D721Med (cell line): ENCODE results near the gene EBLN1.
"Not testable (repeated sequence)": the region's sequence is repeated elsewhere in the genome, so short reads cannot be mapped to it uniquely, and the experiment has no call there.

Experiments used
- DNase-seq: peaks from one replicate; pipeline ENCODE4 v3.0.0; 2011; ENCODE audit warnings: low spot score; ENCODE audit not compliant: insufficient read length
- FAIRE-seq: peaks from 2 replicates; lab custom pipeline; 2011; peaks lifted over from hg19 to GRCh38; lab: Jason Lieb, UNC
- TF ChIP-seq, protein P1 (sequence below): IDR thresholded peaks from 2 replicates; pipeline ENCODE4 v1.5.1; 2012; ENCODE audit warnings: mild to moderate bottlenecking, control low read depth; ENCODE audit not compliant: insufficient read depth; ENCODE audit errors: missing control alignments

EBLN1 gene

DNA sequence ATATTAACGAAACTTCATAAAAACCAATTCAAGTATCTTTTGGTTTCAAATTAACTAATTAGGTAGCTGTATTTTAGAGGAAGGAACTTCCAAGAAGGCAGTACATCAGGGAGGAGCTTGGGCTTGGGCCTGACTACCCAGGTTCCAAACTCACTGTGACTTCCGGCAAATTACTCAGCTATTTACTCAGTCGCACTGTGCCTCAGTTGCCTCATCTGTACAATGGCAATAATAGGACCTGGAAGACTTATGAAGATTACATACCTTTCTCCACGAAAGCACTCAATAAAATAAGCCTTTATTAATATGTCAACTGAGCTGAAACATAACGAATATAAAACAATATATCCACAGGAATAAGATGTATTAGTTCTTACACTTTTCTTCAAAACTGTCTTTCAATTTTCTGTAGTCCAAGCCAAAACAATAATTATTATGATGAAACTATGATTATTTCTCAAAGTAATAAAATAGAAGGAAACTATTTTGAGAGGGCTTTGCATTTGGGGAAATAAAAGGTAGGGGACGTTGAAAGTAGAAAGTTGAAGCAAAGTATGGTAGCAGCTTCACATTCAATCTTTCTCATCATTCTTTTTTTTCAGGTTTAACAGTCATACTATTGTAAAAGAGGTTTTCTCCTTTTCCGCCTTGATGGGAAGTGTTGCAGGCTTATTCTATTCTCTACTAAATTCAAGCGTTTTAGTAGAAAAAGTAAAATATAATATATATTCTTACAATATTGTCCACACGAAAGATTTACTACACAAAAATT is 10.5 kb upstream of the EBLN1 start:
- FAIRE-seq = no peak
- no peak for DNase-seq
- TF ChIP-seq, protein P1, sequence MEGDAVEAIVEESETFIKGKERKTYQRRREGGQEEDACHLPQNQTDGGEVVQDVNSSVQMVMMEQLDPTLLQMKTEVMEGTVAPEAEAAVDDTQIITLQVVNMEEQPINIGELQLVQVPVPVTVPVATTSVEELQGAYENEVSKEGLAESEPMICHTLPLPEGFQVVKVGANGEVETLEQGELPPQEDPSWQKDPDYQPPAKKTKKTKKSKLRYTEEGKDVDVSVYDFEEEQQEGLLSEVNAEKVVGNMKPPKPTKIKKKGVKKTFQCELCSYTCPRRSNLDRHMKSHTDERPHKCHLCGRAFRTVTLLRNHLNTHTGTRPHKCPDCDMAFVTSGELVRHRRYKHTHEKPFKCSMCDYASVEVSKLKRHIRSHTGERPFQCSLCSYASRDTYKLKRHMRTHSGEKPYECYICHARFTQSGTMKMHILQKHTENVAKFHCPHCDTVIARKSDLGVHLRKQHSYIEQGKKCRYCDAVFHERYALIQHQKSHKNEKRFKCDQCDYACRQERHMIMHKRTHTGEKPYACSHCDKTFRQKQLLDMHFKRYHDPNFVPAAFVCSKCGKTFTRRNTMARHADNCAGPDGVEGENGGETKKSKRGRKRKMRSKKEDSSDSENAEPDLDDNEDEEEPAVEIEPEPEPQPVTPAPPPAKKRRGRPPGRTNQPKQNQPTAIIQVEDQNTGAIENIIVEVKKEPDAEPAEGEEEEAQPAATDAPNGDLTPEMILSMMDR = no peak

GRCh38 chr10:22226599-22226998 is 8.8 kb upstream of the EBLN1 start:
- FAIRE-seq = no peak
- TF ChIP-seq, protein P1 = no peak
- DNase-seq = no peak

DNA sequence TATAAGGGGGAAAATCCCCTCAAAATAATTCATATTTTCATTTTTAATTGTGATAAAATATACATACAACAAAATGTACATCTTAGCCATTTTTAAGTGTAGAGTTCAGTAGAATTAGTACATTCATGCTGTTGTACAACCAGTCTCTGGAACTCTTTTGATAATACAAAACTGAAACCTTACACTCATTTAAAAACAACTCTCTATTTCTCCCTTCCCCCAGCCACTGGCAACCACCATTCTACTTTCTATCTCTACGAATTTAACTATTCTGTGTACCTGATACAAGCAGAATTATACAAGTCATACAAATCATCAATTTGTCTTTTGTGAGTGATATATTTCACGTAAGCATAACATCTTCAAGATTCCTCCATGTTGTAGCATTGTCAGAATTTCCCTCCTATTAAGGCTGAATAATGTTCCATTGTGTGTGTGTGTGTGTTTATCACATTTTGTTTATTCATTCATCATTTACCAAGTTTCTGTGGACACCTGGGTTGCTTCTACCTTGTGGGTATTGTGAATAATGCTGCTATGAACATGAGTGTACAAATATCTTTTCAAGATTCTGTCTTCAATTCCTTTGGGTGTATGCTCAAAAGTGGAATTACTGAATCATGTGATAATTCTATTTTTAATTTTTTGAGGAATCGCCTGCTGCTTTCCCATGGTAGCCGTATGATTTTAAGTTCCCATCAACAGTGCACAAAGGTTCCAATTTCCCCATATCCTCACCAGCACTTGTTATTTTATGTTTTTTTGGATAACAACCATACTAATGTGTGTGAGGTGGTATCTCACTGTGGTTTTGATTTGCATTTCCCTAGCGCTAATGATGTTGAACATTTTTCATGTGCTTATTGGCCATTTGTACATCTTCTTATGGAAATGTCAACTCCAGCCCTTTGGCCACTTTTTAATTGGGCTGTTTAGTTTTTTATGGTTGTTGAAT is 4.7 kb upstream of the EBLN1 start:
- DNase-seq = no peak
- FAIRE-seq = no peak
- TF ChIP-seq, protein P1 = no peak

DNA sequence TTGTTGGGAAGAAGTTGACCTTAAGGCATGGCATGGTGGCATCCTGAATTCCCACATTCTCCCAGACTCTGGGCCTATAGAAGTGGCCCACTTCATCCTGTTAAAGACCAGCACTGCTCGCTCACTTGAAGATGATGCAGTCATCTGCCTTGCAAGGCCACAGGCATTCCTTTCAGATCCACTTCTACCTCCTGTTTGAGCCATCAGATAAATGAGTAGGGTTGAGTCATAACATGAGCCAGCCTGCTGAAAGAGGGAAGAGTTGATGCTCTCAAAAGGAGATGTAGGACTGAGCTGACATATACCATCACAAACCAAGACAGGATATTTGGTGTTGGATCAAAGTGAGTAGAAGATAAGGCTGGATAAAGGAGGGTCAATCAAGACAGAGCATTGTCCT is 1.5 kb upstream of the EBLN1 start:
- no peak for FAIRE-seq
- TF ChIP-seq, protein P1 = no peak
- DNase-seq = no peak

- DNase-seq (no peak), FAIRE-seq (no peak)
- TF ChIP-seq, protein P1 = no peak
These were observed 633 bp upstream of the EBLN1 start for GRCh38 chr10:22218448-22218847.

DNA sequence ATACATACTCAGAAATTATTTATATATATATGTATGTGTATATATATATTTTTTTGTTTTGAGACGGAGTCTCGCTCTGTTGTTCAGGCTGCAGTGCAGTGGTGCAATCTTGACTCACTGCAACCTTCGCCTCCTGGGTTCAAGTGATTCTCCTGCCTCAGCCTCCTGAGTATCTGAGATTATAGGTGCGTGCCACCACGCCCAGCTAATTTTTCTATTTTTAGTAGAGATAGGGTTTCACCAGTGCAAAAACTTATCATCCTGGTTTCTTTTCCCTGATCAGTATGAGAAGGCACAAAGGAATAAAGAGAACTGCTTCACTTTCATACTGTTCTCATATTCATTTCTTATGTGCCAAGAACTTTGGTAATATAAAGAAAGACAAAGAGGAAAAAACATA is 731 bp downstream of the EBLN1 start:
- not testable (repeated sequence) for DNase-seq, FAIRE-seq

GRCh38 chr10:22210267-22210666 is 7.5 kb downstream of the EBLN1 start:
- FAIRE-seq = no peak

More at GRCh38 chr10:22210267-22210666, 7.5 kb downstream of the EBLN1 start:
- DNase-seq = no peak
- TF ChIP-seq, protein P1 = no peak
